Measurements from ENCODE around the gene TEKT2.

DNA sequence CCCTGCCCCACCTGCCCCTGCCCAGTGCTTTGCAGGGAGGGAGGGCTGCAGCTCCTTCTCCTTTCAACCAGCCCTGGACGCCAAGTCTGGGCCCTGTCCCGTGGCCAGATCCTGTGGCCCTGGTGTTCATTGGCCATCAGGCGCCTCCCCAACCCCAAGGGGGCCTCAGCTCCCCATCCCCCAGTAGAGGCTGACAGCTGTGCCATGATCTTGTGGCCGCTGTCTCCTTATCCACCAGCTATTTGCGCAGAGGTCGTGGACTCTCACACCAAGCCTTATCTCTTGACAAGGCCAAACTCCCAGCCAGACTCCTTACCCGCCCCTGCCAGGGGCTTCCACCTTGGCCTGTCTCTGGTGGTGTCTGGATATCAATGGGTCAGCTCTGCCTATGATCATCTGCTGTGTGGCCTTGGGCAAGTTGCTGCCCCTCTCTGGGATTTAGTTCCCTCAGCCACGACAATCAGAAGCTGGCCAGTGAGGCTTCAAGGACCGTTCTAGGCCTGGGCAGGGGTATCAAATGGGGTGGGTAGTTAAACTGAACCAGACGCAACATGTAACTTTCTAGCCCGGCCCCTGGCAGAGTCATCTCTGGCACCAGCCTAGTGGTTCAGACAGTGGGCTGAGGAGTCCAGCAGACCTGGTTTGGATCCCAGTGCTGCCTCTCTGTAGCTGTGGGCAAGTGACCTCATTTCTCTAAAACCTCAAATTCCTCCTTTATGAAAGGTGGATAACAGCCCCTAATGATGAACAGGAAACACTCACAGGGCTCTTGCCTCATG lies 44.4 kb downstream of the TEKT2 start:
- no peak for TF ChIP-seq EZH2phosphoT487 (IDR thresholded peaks at IDR 0.05; ENCODE audit: insufficient read depth, low read depth)
- TF ChIP-seq EZH2 (IDR thresholded peaks at IDR 0.05; ENCODE audit: insufficient read depth, poor library complexity, severe bottlenecking), result no peak

Measured in GM23248 (cell line).